Astrocyte (in vitro differentiated cells and primary cell): ENCODE measurements around the gene OXCT1. TPM values are rescaled to one million over a fixed set of nuclear protein-coding genes. Genes with fewer than 3 reads are reported as not detected.
"Not testable (repeated sequence)": the region's sequence is repeated elsewhere in the genome, so short reads cannot be mapped to it uniquely, and the experiment has no call there.

Source experiments
- DNase-seq: peaks from one replicate; pipeline ENCODE4 v3.0.0-alpha.2; 2010; ENCODE audit warnings: low read depth
- FAIRE-seq: peaks from 2 replicates; lab custom pipeline; 2011; peaks lifted over from hg19 to GRCh38; lab: Jason Lieb, UNC
- H2AFZ ChIP-seq: 2 replicates; pipeline ENCODE4 v1.6.0; 2012; ENCODE audit warnings: low read depth, low read length, inconsistent platforms
- H3K27ac ChIP-seq: 2 replicates; pipeline ENCODE4 v1.5.1; 2011; ENCODE audit warnings: low read depth, low read length, inconsistent platforms
- H3K27me3 ChIP-seq: 2 replicates; pipeline ENCODE4 v1.6.0; 2011; ENCODE audit warnings: low read length, inconsistent platforms; ENCODE audit not compliant: insufficient read depth
- H3K36me3 ChIP-seq: 2 replicates; pipeline ENCODE4 v1.5.1; 2011; ENCODE audit warnings: low read length, inconsistent platforms; ENCODE audit not compliant: insufficient read depth
- H3K4me1 ChIP-seq: 2 replicates; pipeline ENCODE4 v1.5.1; 2011; ENCODE audit warnings: low read length, inconsistent platforms; ENCODE audit not compliant: insufficient read depth
- H3K4me2 ChIP-seq: 2 replicates; pipeline ENCODE4 v1.6.0; 2012; ENCODE audit warnings: low read length, inconsistent platforms
- H3K4me3 ChIP-seq: 2 replicates; pipeline ENCODE4 v1.5.1; 2011; ENCODE audit warnings: low read depth, mild to moderate bottlenecking, low read length, inconsistent platforms; ENCODE audit not compliant: insufficient read depth
- H3K79me2 ChIP-seq: 2 replicates; pipeline ENCODE4 v1.6.0; 2012; ENCODE audit warnings: mild to moderate bottlenecking, low read length, inconsistent platforms; ENCODE audit not compliant: insufficient read depth
- H3K9ac ChIP-seq: 2 replicates; pipeline ENCODE4 v1.6.0; 2012; ENCODE audit warnings: mild to moderate bottlenecking, low read length, inconsistent platforms
- H3K9me3 ChIP-seq: 2 replicates; pipeline ENCODE4 v1.5.1; 2012; ENCODE audit warnings: low read depth, mild to moderate bottlenecking, low read length, inconsistent platforms; ENCODE audit not compliant: insufficient read depth
- H4K20me1 ChIP-seq: 2 replicates; pipeline ENCODE4 v1.6.0; 2012; ENCODE audit warnings: low read length, inconsistent platforms; ENCODE audit not compliant: insufficient read depth
- H3K27ac Mint-ChIP-seq: one replicate; pipeline ENCODE4 v1.8.0; 2021; ENCODE audit warnings: mild to moderate bottlenecking, mixed read lengths; ENCODE audit not compliant: unreplicated experiment
- H3K27me3 Mint-ChIP-seq: one replicate; pipeline ENCODE4 v1.8.0; 2021; ENCODE audit warnings: low read depth, mixed read lengths; ENCODE audit not compliant: unreplicated experiment
- H3K36me3 Mint-ChIP-seq: one replicate; pipeline ENCODE4 v1.8.0; 2021; ENCODE audit warnings: low read depth, mixed read lengths; ENCODE audit not compliant: unreplicated experiment
- H3K4me1 Mint-ChIP-seq: one replicate; pipeline ENCODE4 v1.8.0; 2021; ENCODE audit warnings: low read depth, mixed read lengths; ENCODE audit not compliant: unreplicated experiment
- H3K4me3 Mint-ChIP-seq: one replicate; pipeline ENCODE4 v1.8.0; 2021; ENCODE audit warnings: mild to moderate bottlenecking, moderate library complexity, mixed read lengths; ENCODE audit not compliant: unreplicated experiment
- H3K9me3 Mint-ChIP-seq: one replicate; pipeline ENCODE4 v1.8.0; 2021; ENCODE audit warnings: mild to moderate bottlenecking, mixed read lengths; ENCODE audit not compliant: unreplicated experiment
- CTCF ChIP-seq: IDR thresholded peaks from 2 replicates; pipeline ENCODE4 v1.5.1; 2011; ENCODE audit warnings: low read depth, mild to moderate bottlenecking, inconsistent platforms, low read length, moderate library complexity; ENCODE audit not compliant: insufficient read depth
- EZH2 ChIP-seq: IDR thresholded peaks from 2 replicates; pipeline ENCODE4 v1.6.1; 2012; ENCODE audit warnings: mild to moderate bottlenecking, low read length, inconsistent platforms; ENCODE audit not compliant: insufficient read depth
- total RNA-seq: library from RNA; stranded (reverse); gene quantifications from 2 replicates; pipeline ENCODE4 v1.2.1, GENCODE V29; 2021

OXCT1 gene
- total RNA-seq, 1 donor from 2014 or later, result 24.9 TPM

GRCh38 chr5:41851116-41851515, 19.1 kb downstream of the OXCT1 start:
- H3K4me3 Mint-ChIP-seq, result no peak overlapping the region
- H3K79me2 ChIP-seq, result no peaks in the 10 kb centered on the region
- H3K36me3 ChIP-seq, result peaks cover 37% of the 10 kb centered on the region
- no peak overlapping the region for H3K4me2 ChIP-seq
- no peak overlapping the region for H3K27ac ChIP-seq
- no peaks in the 10 kb centered on the region for H3K9me3 Mint-ChIP-seq
- H3K27ac Mint-ChIP-seq, result no peak overlapping the region
- H3K4me1 Mint-ChIP-seq, result no peaks in the 10 kb centered on the region
- H4K20me1 ChIP-seq, result peaks cover 5% of the 10 kb centered on the region
- H3K4me3 ChIP-seq, result no peak overlapping the region
- peaks cover 9% of the 10 kb centered on the region for H3K36me3 Mint-ChIP-seq
- FAIRE-seq (no peak), DNase-seq (no peak)
- TF ChIP-seq EZH2 (no peak), CTCF (no peak)
- no peaks in the 10 kb centered on the region for H3K9me3 ChIP-seq
- no peaks in the 10 kb centered on the region for H3K27me3 Mint-ChIP-seq
- no peak overlapping the region for H2AFZ ChIP-seq
- no peak overlapping the region for H3K9ac ChIP-seq
- H3K4me1 ChIP-seq, result no peaks in the 10 kb centered on the region
- H3K27me3 ChIP-seq, result no peaks in the 10 kb centered on the region

GRCh38 chr5:41848983-41849382, 21.2 kb downstream of the OXCT1 start:
- Mint-ChIP-seq H3K9me3 (no peaks in the 10 kb centered on the region), H3K27me3 (no peaks in the 10 kb centered on the region)

GRCh38 chr5:41845751-41846150, 24.5 kb downstream of the OXCT1 start:
- not testable (repeated sequence) for H3K4me3 ChIP-seq, H3K4me1 ChIP-seq, H3K9me3 ChIP-seq, H3K27ac ChIP-seq, H3K27me3 Mint-ChIP-seq, H3K9me3 Mint-ChIP-seq, H3K27me3 ChIP-seq, H3K4me1 Mint-ChIP-seq, H4K20me1 ChIP-seq, DNase-seq, FAIRE-seq, H3K27ac Mint-ChIP-seq, H3K79me2 ChIP-seq, H3K4me3 Mint-ChIP-seq, H3K36me3 Mint-ChIP-seq, H3K4me2 ChIP-seq, H2AFZ ChIP-seq, H3K9ac ChIP-seq
- peaks cover 15% of the 10 kb centered on the region for H3K36me3 ChIP-seq

More at GRCh38 chr5:41848983-41849382, 21.2 kb downstream of the OXCT1 start:
- FAIRE-seq (no peak), DNase-seq (no peak)
- H3K27ac ChIP-seq, result no peak overlapping the region
- no peak overlapping the region for H3K27ac Mint-ChIP-seq
- TF ChIP-seq EZH2 (no peak), CTCF (no peak)
- H3K4me1 Mint-ChIP-seq, result no peaks in the 10 kb centered on the region
- H3K27me3 ChIP-seq, result no peaks in the 10 kb centered on the region
- H3K36me3 Mint-ChIP-seq, result peaks cover 9% of the 10 kb centered on the region
- H4K20me1 ChIP-seq, result no peaks in the 10 kb centered on the region
- peaks cover 31% of the 10 kb centered on the region for H3K36me3 ChIP-seq
- no peaks in the 10 kb centered on the region for H3K79me2 ChIP-seq
- H3K4me2 ChIP-seq, result no peak overlapping the region
- no peaks in the 10 kb centered on the region for H3K9me3 ChIP-seq
- no peaks in the 10 kb centered on the region for H3K4me1 ChIP-seq
- no peak overlapping the region for H3K9ac ChIP-seq
- H3K4me3 ChIP-seq, result no peak overlapping the region
- H3K4me3 Mint-ChIP-seq, result no peak overlapping the region
- no peak overlapping the region for H2AFZ ChIP-seq
